ENCODE measurements around the gene CEP112. TPM values are rescaled to one million over a fixed set of nuclear protein-coding genes. Genes with fewer than 3 reads are reported as not detected.

CEP112 gene
- total and polyA plus RNA-seq, 2 of the 13 experiments (the other 11 are each of a cell fraction or from before 2014, with no cell fraction given) = 1.2 to 3.4 TPM

GRCh38 chr17:66002812-66003211, 189.1 kb downstream of the CEP112 start:
- H3K4me2 ChIP-seq (ENCODE audit: low read depth, low read length) = no peak overlapping the region
- TF ChIP-seq HNRNPUL1 (IDR thresholded peaks at IDR 0.05; ENCODE audit: low read depth, low read length) (no peak), ETV6 (CRISPR knock-in tag; conservative IDR thresholded peaks at IDR 0.05) (no peak), FOSL1 (CRISPR knock-in tag; IDR thresholded peaks at IDR 0.05; ENCODE audit: borderline replicate concordance) (no peak), ZNF543 (CRISPR knock-in tag; IDR thresholded peaks at IDR 0.05) (no peak), U2AF1 (optimal IDR thresholded peaks at IDR 0.05; ENCODE audit: low read depth, low read length) (no peak), ZNF138 (CRISPR knock-in tag; IDR thresholded peaks at IDR 0.05; ENCODE audit: low read depth) (no peak), CENPT (CRISPR knock-in tag; IDR thresholded peaks at IDR 0.05; ENCODE audit: low read depth) (no peak), NR2F6 (IDR thresholded peaks at IDR 0.05) (no peak), NR2F6 (CRISPR knock-in tag; IDR thresholded peaks at IDR 0.05) (no peak), GZF1 (CRISPR knock-in tag; IDR thresholded peaks at IDR 0.05) (no peak), JARID2 (CRISPR knock-in tag; IDR thresholded peaks at IDR 0.05; ENCODE audit: insufficient replicate concordance) (no peak), MYC (CRISPR knock-in tag; IDR thresholded peaks at IDR 0.05; ENCODE audit: borderline replicate concordance) (no peak), SIN3B (IDR thresholded peaks at IDR 0.05; ENCODE audit: low read length) (no peak)
- H3K4me1 ChIP-seq (ENCODE audit: insufficient read depth, low read length) = no peaks in the 10 kb centered on the region
- H3K4me3 ChIP-seq (replicated peaks in 1 of 3; ENCODE audit: insufficient read depth in 1 of 3, low read depth in 2 of 3, low read length in 3 of 3) = no peak overlapping the region
- intact Hi-C loops (cut with micrococcal nuclease; ENCODE audit: unreplicated experiment) (no loop called here), in situ Hi-C loops (cut with HindIII; ENCODE audit: extremely low pct_ligation_motif_present, low pct_unique_long_range_greater_than_20kb) (no loop called here)
- ChIA-PET POLR2A (no interaction called here), CTCF (ENCODE audit: low intra/inter-chr PET ratio, low total read pairs) (no interaction called here)
- BruUV-seq (replicated peaks) = no TSS peak
- no peaks in the 10 kb centered on the region for H3K36me3 ChIP-seq (replicated peaks in 1 of 2; ENCODE audit: control insufficient read depth in 1 of 2, insufficient read depth in 2 of 2, low read length in 2 of 2)
- DNase-seq (ENCODE audit: low spot score) (no peak), ATAC-seq (no peak), FAIRE-seq (no peak)
- H3K79me2 ChIP-seq (ENCODE audit: insufficient read depth, low read length) = no peaks in the 10 kb centered on the region
- 77% methylated on average over 1 of the region's 1 CpG for WGBS (ENCODE audit: low lambda C conversion rate)
- H3K27me3 ChIP-seq (ENCODE audit: control insufficient read depth in 1 of 2, insufficient read depth in 2 of 2, low read length in 2 of 2) = no peaks in the 10 kb centered on the region
- H2AFZ ChIP-seq (ENCODE audit: low read length) = no peak overlapping the region
- H3K27ac ChIP-seq (ENCODE audit: extremely low read length, insufficient read depth, low read length) = no peak overlapping the region
- no peaks in the 10 kb centered on the region for H3K9me3 ChIP-seq (ENCODE audit: low read length)
- no peaks in the 10 kb centered on the region for H4K20me1 ChIP-seq (ENCODE audit: insufficient read depth, low read length)
- no peak overlapping the region for H3K9ac ChIP-seq (ENCODE audit: insufficient read depth, low read depth, low read length)

Measured in HepG2 (cell line).